Testis (tissue), 2 donors: ENCODE data around the gene UNC13C.

Experiments used
- CTCF ChIP-seq, 3 experiments: fragments of 450-650 bp in 2 of 3; fragments of 200-600 bp in 1 of 3; sonication (generic) in 1 of 3; IDR thresholded peaks; one replicate each; pipeline ENCODE4 v1.5.1; 2016 to 2019; ENCODE audit warnings: antibody characterized with exemption in 3 of 3, mild to moderate bottlenecking in 2 of 3, moderate library complexity in 1 of 3
- POLR2A ChIP-seq: fragments of 450-650 bp; IDR thresholded peaks from one replicate; pipeline ENCODE4 v1.6.1; 2017; ENCODE audit warnings: antibody characterized with exemption, mild to moderate bottlenecking, moderate library complexity

DNA sequence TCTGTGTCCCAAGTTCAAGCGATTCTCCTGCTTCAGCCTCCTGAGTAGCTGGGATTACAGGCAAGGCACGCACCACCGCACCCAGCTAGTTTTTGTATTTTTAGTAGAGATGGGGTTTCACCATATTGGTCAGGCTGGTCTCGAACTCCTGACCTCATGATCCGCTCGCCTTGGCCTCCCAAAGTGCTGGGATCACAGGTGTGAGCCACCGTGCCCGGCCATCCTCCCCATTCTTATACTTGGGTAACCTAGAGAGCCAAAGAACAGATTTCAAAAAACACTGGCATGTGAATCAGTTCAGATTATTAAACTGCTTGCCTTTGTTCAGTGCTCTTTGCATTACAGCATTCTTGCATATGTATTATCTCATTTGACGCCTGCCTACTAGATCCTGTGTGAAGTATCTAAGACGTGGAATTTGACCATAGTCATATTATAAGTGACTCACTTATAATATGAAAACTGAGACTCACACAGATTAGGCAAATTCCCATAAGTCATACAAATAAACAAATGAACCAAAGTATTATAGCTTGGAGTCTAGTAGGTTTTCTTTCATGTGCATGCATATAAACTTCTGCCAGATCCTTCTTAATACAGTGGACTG is 123.5 kb downstream of the UNC13C start:
- TF ChIP-seq CTCF (IDR thresholded peaks at IDR 0.05) (no peak), POLR2A (no peak)
